HepG2 (cell line): ENCODE results near the gene SIAE. TPM values are rescaled to one million over a fixed set of nuclear protein-coding genes. Genes with fewer than 3 reads are reported as not detected.

ENCODE experiments used
- ARNTL ChIP-seq: sonication (generic); formaldehyde crosslinking; IDR thresholded peaks from 2 replicates; pipeline ENCODE4 v1.4.0; 2020; ENCODE audit warnings: mild to moderate bottlenecking, missing genetic modification reagents
- FOSL2 ChIP-seq: sonication (generic); formaldehyde crosslinking; IDR thresholded peaks from 2 replicates; pipeline ENCODE4 v1.4.0; 2020; ENCODE audit warnings: missing genetic modification reagents
- GATAD2A ChIP-seq: IDR thresholded peaks from 2 replicates; pipeline ENCODE4 v1.6.1; 2016
- HMG20B ChIP-seq: conservative IDR thresholded peaks from 2 replicates; pipeline ENCODE4 v1.6.1; 2016; ENCODE audit warnings: missing genetic modification reagents, missing compliant biosample characterization
- KLF16 ChIP-seq, 2 experiments: sonication (generic) in 1 of 2; formaldehyde crosslinking in 1 of 2; IDR thresholded peaks; 2 replicates each; pipeline versions ENCODE4 v1.6.1 to v1.8.0; 2016 to 2023; ENCODE audit warnings: missing genetic modification reagents in 2 of 2, missing compliant biosample characterization in 1 of 2
- SRF ChIP-seq: IDR thresholded peaks from 2 replicates; pipeline ENCODE4 v1.6.1; 2011; ENCODE audit warnings: mild to moderate bottlenecking, low read depth, low read length, moderate library complexity
- ZNF547 ChIP-seq: sonication (generic); formaldehyde crosslinking; IDR thresholded peaks from 2 replicates; pipeline ENCODE4 v1.5.1; 2020; ENCODE audit warnings: mild to moderate bottlenecking, missing genetic modification reagents
- polyA plus RNA-seq, 8 experiments: library from polyadenylated mRNA; depleted of rRNA in 3 of 8; stranded (reverse) in 7 of 8; unstranded in 1 of 8; fragments of >200 nt; fragmentation: Illumina TruSeq in 4 of 8; extraction: Trizol in 4 of 8; gene quantifications; 2 replicates each; pipeline versions ENCODE4 v1.2.1 to v1.2.3, GENCODE V29; 2011 to 2016; ENCODE audit warnings: low read depth in 4 of 8, missing spikeins in 1 of 8, mixed read lengths in 1 of 8; ENCODE audit not compliant: insufficient read depth in 1 of 8
- total RNA-seq, 5 experiments: library from RNA; depleted of rRNA; stranded (reverse); fragments of >200 nt; fragmentation: Illumina TruSeq; extraction: Trizol; gene quantifications; 2 replicates each; pipeline ENCODE4 v1.2.3, GENCODE V29; 2016; ENCODE audit warnings: low read depth in 1 of 5
- TF ChIP-seq, protein P1 (sequence below): sonication (generic); formaldehyde crosslinking; IDR thresholded peaks from 2 replicates; pipeline ENCODE4 v1.5.1; 2020; ENCODE audit warnings: mild to moderate bottlenecking, missing genetic modification reagents
- TF ChIP-seq, protein P2 (sequence below): sonication (generic); formaldehyde crosslinking; IDR thresholded peaks from 2 replicates; pipeline ENCODE4 v1.4.0; 2020; ENCODE audit warnings: missing genetic modification reagents
- TF ChIP-seq, protein P3 (sequence below): fragments of 450-650 bp; IDR thresholded peaks from 2 replicates; pipeline ENCODE4 v1.6.1; 2017
- TF ChIP-seq, protein P4 (sequence below): sonication (generic); formaldehyde crosslinking; IDR thresholded peaks from 2 replicates; pipeline ENCODE4 v1.8.0; 2022; ENCODE audit warnings: missing genetic modification reagents, mild to moderate bottlenecking, moderate library complexity, borderline replicate concordance
- TF ChIP-seq, protein P5 (sequence below): sonication (generic); formaldehyde crosslinking; IDR thresholded peaks from 2 replicates; pipeline ENCODE4 v1.5.0; 2020; ENCODE audit warnings: mild to moderate bottlenecking, missing genetic modification reagents, borderline replicate concordance
- TF ChIP-seq, protein P6 (sequence below): IDR thresholded peaks from 2 replicates; pipeline ENCODE4 v1.6.1; 2016; ENCODE audit warnings: control low read depth

The SIAE gene
- total and polyA plus RNA-seq, 2 of the 13 experiments (the other 11 are each of a cell fraction or from before 2014, with no cell fraction given): 7.0 to 22.4 TPM

DNA sequence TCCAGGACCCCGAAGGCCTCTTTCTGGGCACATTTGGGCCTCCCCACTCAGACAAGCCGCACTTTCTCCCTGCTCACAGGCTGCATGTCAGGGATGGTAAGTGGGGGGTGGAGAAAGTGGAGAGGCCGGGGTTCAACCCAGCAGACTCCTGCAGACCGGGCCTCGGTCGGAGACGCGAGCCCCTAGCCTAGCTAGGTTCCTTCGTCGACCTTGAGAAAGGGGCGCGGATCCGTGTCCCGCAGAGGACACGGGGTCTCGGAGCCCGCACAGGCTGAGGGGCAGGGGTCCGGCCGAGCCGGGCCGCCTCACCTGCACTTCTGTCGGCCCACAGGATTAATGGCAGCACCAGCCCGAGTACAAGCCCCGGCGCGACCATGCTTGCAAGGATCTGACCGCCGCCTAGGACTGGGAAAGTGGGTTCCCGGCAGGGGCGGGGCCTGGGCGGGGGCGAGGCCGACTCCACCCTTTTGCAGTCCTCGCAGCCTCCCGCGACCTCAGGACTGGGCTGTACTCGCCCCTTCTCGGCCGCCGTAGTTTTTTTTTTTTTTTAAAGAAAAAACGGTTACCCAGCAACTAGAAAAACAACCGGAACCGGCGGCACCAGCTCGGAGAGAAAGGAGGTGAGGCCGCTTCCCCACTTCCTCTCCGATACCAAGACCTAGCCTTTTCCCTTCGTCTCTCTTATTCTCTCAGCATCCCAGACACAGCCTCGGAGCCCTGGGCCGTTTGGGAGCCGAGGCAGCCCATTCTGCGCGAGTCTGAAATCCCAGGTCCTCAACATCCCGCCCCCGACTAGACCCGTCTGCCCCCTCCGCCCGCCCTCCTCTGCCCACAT, at the start of gene SIAE, which contains the start of gene SPA17 (continued):
- TF ChIP-seq, protein P1, sequence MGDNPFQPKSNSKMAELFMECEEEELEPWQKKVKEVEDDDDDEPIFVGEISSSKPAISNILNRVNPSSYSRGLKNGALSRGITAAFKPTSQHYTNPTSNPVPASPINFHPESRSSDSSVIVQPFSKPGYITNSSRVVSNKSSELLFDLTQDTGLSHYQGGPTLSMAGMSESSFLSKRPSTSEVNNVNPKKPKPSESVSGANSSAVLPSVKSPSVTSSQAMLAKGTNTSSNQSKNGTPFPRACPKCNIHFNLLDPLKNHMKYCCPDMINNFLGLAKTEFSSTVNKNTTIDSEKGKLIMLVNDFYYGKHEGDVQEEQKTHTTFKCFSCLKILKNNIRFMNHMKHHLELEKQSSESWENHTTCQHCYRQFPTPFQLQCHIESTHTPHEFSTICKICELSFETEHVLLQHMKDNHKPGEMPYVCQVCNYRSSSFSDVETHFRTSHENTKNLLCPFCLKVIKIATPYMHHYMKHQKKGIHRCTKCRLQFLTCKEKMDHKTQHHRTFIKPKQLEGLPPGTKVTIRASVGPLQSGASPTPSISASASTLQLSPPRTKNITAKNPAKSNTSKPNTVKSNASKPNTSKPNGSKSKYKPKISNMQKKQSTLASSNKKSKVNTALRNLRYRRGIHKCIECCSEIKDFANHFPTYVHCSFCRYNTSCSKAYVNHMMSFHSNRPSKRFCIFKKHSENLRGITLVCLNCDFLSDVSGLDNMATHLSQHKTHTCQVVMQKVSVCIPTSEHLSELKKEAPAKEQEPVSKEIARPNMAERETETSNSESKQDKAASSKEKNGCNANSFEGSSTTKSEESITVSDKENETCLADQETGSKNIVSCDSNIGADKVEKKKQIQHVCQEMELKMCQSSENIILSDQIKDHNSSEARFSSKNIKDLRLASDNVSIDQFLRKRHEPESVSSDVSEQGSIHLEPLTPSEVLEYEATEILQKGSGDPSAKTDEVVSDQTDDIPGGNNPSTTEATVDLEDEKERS: 0 out of 2 replicates have a peak, but pooled peaks have one; percentile 47
- TF ChIP-seq KLF16 (CRISPR knock-in tag; IDR thresholded peaks at IDR 0.05) (peak in 1 of 2 experiments; percentile 91; a peak in 2 of 4 replicates), ZNF547 (CRISPR knock-in tag) (0 out of 2 replicates have a peak, but pooled peaks have one; percentile 25), FOSL2 (CRISPR knock-in tag) (peak; percentile 15; the same call in 1 of the 2 replicates), ARNTL (CRISPR knock-in tag) (0 out of 2 replicates have a peak, but pooled peaks have one; percentile 47), GATAD2A (CRISPR knock-in tag) (peak; percentile 55), SRF (0 out of 2 replicates have a peak, but pooled peaks have one; percentile 1), HMG20B (0 out of 2 replicates have a peak, but pooled peaks have one; percentile 52)
- TF ChIP-seq, protein P2, sequence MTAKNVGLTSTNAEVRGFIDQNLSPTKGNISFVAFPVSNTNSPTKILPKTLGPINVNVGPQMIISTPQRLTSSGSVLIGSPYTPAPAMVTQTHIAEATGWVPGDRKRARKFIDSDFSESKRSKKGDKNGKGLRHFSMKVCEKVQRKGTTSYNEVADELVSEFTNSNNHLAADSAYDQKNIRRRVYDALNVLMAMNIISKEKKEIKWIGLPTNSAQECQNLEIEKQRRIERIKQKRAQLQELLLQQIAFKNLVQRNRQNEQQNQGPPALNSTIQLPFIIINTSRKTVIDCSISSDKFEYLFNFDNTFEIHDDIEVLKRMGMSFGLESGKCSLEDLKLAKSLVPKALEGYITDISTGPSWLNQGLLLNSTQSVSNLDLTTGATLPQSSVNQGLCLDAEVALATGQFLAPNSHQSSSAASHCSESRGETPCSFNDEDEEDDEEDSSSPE (CRISPR knock-in tag): peak; percentile 40
- TF ChIP-seq, protein P3, sequence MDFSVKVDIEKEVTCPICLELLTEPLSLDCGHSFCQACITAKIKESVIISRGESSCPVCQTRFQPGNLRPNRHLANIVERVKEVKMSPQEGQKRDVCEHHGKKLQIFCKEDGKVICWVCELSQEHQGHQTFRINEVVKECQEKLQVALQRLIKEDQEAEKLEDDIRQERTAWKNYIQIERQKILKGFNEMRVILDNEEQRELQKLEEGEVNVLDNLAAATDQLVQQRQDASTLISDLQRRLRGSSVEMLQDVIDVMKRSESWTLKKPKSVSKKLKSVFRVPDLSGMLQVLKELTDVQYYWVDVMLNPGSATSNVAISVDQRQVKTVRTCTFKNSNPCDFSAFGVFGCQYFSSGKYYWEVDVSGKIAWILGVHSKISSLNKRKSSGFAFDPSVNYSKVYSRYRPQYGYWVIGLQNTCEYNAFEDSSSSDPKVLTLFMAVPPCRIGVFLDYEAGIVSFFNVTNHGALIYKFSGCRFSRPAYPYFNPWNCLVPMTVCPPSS: no peak
- TF ChIP-seq, protein P4, sequence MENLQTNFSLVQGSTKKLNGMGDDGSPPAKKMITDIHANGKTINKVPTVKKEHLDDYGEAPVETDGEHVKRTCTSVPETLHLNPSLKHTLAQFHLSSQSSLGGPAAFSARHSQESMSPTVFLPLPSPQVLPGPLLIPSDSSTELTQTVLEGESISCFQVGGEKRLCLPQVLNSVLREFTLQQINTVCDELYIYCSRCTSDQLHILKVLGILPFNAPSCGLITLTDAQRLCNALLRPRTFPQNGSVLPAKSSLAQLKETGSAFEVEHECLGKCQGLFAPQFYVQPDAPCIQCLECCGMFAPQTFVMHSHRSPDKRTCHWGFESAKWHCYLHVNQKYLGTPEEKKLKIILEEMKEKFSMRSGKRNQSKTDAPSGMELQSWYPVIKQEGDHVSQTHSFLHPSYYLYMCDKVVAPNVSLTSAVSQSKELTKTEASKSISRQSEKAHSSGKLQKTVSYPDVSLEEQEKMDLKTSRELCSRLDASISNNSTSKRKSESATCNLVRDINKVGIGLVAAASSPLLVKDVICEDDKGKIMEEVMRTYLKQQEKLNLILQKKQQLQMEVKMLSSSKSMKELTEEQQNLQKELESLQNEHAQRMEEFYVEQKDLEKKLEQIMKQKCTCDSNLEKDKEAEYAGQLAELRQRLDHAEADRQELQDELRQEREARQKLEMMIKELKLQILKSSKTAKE (CRISPR knock-in tag): peak; percentile 15; the same call in 1 of the 2 replicates
- TF ChIP-seq, protein P5, sequence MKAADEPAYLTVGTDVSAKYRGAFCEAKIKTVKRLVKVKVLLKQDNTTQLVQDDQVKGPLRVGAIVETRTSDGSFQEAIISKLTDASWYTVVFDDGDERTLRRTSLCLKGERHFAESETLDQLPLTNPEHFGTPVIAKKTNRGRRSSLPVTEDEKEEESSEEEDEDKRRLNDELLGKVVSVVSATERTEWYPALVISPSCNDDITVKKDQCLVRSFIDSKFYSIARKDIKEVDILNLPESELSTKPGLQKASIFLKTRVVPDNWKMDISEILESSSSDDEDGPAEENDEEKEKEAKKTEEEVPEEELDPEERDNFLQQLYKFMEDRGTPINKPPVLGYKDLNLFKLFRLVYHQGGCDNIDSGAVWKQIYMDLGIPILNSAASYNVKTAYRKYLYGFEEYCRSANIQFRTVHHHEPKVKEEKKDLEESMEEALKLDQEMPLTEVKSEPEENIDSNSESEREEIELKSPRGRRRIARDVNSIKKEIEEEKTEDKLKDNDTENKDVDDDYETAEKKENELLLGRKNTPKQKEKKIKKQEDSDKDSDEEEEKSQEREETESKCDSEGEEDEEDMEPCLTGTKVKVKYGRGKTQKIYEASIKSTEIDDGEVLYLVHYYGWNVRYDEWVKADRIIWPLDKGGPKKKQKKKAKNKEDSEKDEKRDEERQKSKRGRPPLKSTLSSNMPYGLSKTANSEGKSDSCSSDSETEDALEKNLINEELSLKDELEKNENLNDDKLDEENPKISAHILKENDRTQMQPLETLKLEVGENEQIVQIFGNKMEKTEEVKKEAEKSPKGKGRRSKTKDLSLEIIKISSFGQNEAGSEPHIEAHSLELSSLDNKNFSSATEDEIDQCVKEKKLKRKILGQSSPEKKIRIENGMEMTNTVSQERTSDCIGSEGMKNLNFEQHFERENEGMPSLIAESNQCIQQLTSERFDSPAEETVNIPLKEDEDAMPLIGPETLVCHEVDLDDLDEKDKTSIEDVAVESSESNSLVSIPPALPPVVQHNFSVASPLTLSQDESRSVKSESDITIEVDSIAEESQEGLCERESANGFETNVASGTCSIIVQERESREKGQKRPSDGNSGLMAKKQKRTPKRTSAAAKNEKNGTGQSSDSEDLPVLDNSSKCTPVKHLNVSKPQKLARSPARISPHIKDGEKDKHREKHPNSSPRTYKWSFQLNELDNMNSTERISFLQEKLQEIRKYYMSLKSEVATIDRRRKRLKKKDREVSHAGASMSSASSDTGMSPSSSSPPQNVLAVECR (CRISPR knock-in tag): peak; percentile 81
- TF ChIP-seq, protein P6, sequence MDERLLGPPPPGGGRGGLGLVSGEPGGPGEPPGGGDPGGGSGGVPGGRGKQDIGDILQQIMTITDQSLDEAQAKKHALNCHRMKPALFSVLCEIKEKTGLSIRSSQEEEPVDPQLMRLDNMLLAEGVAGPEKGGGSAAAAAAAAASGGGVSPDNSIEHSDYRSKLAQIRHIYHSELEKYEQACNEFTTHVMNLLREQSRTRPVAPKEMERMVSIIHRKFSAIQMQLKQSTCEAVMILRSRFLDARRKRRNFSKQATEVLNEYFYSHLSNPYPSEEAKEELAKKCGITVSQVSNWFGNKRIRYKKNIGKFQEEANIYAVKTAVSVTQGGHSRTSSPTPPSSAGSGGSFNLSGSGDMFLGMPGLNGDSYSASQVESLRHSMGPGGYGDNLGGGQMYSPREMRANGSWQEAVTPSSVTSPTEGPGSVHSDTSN: no peak
